GM12801 (cell line): ENCODE measurements around the gene KIAA0753.

Experiments used
- TF ChIP-seq, protein P1 (sequence below): IDR thresholded peaks from one replicate; pipeline ENCODE4 v1.5.1; 2011; ENCODE audit warnings: control low read depth; ENCODE audit not compliant: insufficient read length; ENCODE audit errors: extremely low read depth

KIAA0753 gene

DNA sequence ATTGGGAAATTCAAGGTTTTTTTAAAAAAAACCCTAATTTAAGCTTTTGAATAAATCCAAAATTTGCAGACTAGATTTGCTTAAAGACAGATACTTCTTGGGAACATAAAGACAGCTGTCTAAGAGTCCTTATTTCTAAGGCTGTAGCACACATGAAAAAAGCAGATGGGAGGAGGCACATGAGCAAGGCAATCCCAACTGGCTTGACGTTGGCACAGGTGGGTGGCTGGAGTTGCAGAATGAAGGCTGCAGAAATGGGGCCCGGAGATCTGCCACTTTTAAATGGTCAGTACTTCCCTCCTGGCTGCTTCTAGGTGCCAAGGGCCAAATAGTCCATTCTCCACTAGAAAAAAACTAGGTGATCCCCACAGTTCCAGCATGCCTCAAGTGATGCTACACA is 4.4 kb downstream of the KIAA0753 start:
- TF ChIP-seq, protein P1, sequence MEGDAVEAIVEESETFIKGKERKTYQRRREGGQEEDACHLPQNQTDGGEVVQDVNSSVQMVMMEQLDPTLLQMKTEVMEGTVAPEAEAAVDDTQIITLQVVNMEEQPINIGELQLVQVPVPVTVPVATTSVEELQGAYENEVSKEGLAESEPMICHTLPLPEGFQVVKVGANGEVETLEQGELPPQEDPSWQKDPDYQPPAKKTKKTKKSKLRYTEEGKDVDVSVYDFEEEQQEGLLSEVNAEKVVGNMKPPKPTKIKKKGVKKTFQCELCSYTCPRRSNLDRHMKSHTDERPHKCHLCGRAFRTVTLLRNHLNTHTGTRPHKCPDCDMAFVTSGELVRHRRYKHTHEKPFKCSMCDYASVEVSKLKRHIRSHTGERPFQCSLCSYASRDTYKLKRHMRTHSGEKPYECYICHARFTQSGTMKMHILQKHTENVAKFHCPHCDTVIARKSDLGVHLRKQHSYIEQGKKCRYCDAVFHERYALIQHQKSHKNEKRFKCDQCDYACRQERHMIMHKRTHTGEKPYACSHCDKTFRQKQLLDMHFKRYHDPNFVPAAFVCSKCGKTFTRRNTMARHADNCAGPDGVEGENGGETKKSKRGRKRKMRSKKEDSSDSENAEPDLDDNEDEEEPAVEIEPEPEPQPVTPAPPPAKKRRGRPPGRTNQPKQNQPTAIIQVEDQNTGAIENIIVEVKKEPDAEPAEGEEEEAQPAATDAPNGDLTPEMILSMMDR = no peak

DNA sequence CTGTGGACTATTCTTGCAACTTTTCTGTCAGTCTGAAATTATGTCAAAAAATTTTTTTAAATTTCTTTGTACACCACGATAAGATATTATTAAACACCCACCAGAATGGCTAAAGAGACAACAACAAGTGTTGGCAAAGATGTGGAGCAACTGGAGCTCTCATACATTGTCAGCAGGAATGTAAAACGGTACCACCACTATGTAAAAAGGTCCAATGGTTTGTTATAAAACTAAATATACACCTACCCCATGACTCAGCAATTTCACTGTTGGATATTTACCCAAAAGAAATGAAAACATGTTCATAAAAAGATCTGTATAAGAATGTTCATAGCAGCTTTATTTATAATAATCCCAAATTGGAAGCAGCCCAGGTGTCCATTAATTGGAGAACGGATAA is 7.2 kb downstream of the KIAA0753 start:
- TF ChIP-seq, protein P1 = no peak

DNA sequence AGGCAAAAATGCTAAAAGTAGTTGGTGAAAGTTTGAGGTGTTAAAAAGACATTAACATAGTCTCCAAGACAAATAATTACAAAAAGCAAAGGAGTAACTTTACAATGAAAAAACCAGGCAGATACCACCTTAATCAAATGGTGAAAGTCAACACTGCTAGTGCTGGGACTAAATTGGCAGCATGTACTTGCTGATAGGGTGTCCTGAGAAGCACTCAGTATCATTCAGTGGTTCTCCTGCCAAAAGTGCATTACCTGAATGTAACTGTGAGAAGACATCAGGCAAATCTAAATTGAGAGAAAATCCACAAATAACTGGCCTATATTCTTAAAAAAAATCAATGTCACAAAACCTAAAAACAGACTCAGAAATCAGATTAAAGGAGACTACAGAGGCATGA is 8.0 kb downstream of the KIAA0753 start:
- TF ChIP-seq, protein P1 = no peak

DNA sequence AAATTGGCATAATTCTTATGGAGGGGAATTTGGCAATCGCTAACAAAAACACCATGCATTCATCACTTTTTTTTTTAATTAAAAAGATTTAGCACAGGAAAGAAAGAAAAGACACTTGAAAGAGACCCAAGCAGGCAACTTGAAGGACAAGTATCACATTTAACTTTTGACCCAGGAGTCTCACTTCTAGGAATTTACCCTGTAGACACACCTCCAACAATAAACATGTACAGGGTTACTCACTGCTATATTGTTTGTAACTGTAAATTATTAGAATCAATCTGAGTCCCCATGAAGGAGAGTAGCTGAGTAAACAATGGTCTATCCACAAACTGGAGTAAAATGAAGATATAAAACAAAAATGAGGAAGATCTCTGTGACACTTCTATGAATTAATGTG is 10.1 kb downstream of the KIAA0753 start:
- TF ChIP-seq, protein P1 = no peak

DNA sequence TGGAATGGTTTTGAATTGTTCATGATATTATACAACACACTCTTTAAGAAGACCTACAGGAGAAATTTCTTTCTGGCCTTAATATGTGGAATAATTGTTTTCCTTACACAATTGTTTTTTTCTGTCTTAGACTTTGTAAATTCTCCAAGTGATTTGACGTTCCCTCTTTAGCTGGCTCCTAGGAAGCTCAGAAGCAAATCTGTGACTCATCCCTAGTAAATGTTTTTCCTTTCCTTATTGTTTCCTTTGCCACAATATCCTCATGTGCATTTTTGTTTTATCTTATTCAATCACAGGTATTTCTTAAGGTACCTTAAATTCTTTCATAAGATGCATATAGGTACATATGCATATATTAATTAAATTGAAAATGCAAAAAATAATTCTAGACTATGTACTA is 13.5 kb downstream of the KIAA0753 start:
- TF ChIP-seq, protein P1 = no peak

DNA sequence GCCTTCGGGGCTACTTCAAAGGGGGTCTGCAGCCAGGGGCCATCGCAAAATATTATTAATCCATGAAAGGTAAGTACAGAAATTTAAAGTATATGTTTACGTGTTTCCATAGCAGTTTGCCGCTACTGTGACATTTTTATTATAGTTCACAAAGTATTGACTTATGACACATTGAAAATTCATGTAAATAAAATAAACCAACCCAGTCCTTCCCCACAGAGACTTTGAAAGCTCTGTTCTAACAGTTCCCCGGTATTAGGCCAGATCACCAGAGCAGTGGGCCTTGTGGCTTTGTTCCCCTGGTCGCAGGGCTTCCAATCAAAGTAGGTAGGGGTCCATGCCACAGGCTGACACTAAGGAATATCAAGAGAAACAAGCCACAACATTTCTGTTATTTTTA is 13.9 kb downstream of the KIAA0753 start:
- TF ChIP-seq, protein P1 = no peak

DNA sequence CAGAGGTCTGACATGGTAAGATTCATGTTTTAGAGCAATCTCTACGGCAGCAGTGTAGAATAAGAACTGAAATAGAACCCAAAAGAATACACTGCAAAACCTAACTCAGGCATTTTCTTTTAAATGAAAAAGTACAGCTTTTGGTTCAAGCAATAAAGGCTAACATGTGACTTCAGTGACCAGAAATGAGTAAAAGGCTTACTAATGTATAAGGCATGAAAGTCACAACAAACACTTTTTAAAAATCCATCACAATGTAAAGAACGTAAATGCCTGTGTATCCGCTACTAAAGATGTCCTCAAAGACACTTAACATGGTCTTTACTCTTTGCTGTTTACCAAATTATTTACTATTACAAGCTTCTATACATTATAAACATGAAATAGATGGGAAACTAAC is 16.6 kb downstream of the KIAA0753 start:
- TF ChIP-seq, protein P1 = no peak

DNA sequence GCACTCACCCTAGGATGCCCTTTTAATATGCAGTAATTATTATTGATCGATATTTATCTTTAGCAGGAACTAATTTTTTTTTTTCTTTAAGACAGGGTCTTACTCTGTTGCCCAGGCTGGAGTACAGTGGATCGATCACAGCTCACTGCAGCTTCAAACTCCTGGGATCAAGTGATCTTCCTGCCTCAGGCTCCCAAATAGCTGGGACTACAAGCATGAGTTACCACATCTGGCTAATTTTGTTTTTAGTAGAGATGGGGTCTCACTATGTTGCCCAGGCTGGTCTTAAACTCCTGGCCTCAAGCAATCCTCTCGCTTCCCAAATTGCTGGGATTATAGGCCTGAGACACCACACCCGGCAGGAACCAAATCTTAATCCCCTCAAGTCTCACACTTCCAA is 29.3 kb downstream of the KIAA0753 start:
- TF ChIP-seq, protein P1 = no peak
